Natural killer cell treated with Interleukin-12 subunit alpha and Interleukin-12 subunit beta and Interleukin-15 and Interleukin-18, amount 100 ng/mL, for 72 hours (primary cell): Measurements from ENCODE around the gene SLC31A1. TPM values are rescaled to one million over a fixed set of nuclear protein-coding genes. Genes with fewer than 3 reads are reported as not detected.

ENCODE experiments used
- ATAC-seq, 2 donors: fragments of 150-1000 bp; cut with Tn5 transposase in 1 of 2; sonication (Bioruptor Pico), chemical (Tn5 transposase) in 1 of 2; 2 replicates each; pipeline ENCODE4 v1.10.0; 2021
- DNase-seq: peaks from one replicate; pipeline ENCODE4 v3.0.0; 2022; ENCODE audit warnings: low spot score
- H3K27ac Mint-ChIP-seq, 2 donors: 1 replicate in 1 of 2; 2 replicates in 1 of 2; pipeline ENCODE4 v1.8.0; 2022; ENCODE audit warnings: mixed read lengths in 2 of 2, mild to moderate bottlenecking in 1 of 2, moderate library complexity in 1 of 2
- H3K27me3 Mint-ChIP-seq, 2 donors: 1 replicate in 1 of 2; 2 replicates in 1 of 2; pipeline ENCODE4 v1.8.0; 2022; ENCODE audit warnings: mixed read lengths in 2 of 2
- H3K36me3 Mint-ChIP-seq: one replicate; pipeline ENCODE4 v1.8.0; 2022; ENCODE audit warnings: mixed read lengths
- H3K4me1 Mint-ChIP-seq, 2 donors: 1 replicate in 1 of 2; 2 replicates in 1 of 2; pipeline ENCODE4 v1.8.0; 2022; ENCODE audit warnings: low read depth in 2 of 2, mixed read lengths in 2 of 2, mild to moderate bottlenecking in 1 of 2
- H3K4me3 Mint-ChIP-seq: one replicate; pipeline ENCODE4 v1.8.0; 2022; ENCODE audit warnings: mixed read lengths
- H3K9me3 Mint-ChIP-seq: 2 replicates; pipeline ENCODE4 v1.8.0; 2022; ENCODE audit warnings: mixed read lengths
- total RNA-seq, 2 donors: library from RNA; stranded (reverse); gene quantifications; one replicate each; pipeline ENCODE4 v1.2.3, GENCODE V29; 2022

SLC31A1 gene
- total RNA-seq: 10 to 100 TPM; 20.0 to 20.5 TPM

DNA sequence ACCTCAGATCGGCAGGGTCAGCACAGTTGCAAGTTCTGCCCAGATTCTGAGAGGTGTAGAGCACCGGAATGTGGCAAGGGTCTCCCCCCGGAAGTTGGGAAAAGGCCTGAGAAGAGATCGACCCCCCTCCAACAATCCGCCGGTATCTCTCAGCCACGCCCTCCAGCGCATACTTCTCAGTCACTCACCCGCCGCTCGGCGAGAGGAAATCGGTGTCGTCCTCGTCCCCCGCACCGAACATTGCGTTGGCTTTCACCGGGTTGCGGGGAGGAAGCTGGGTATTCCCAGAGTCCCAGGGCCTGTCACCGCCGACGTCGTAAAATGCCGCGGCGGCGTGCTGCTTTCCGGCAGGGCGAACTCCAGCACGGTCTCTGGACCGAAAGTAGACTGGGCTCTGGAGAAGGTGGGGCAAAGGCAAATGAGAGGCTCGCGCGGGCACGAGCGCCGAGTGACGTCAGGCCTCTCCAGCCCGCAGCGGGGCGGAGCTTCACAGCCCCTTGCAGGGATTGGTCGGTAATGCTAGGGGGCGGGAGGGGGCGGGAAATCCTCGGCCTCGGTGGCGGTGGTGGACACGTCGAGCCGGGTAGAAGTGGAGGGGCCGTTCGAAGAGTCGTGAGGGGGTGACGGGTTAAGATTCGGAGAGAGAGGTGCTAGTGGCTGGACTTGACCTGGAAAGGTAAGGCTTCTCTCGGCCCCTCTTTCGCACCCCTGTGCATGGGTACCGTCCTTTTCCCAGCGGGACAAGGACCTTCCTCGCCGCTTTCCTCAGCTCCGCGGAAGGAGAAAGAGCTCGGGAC, at the start of gene SLC31A1, which contains the start of gene FKBP15:
SLC31A1 (plus strand) TSS at position 542 of the 797 bp plus-strand sequence. CDS start 34,605 bp downstream, outside the sequence.
FKBP15 (minus strand) TSS at position 275 of the 797 bp plus-strand sequence; CDS start at position 241, 34 bp downstream.
- H3K4me1 Mint-ChIP-seq: peaks cover 37 to 51% of the 10 kb centered on the region in 2 donors
- ATAC-seq (peak; percentile 98 to 100), DNase-seq (peak; percentile 98)
- no peaks in the 10 kb centered on the region for H3K36me3 Mint-ChIP-seq
- H3K4me3 Mint-ChIP-seq: peak within 1 kb of the TSS; percentile 90
- no peaks in the 10 kb centered on the region for H3K9me3 Mint-ChIP-seq
- H3K27ac Mint-ChIP-seq: peak within 1 kb of the TSS; percentile 81 to 91
- H3K27me3 Mint-ChIP-seq: no peaks in the 10 kb centered on the region

DNA sequence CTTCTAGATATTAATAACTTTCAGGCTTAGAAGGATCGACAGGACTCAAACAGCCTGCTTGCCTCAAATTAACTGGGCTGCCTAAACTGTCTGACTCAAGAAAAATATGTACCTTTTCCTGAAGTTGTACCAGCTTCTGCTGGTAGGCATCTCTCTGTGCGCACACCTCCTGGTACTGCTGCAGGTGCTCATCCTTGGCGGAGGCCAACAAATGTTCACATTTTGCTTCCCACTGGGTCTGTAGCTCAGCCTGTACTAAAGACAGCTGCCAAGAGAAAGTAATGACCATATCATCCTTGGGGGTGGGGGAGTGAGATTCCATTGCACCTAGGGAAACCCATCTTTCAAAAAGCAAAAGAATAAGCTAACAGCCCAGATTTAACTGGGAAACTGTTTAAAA, 48.0 kb upstream of the SLC31A1 start:
- DNase-seq (no peak), ATAC-seq (no peak)
- Mint-ChIP-seq H3K4me3 (no peak overlapping the region), H3K27ac (no peak overlapping the region), H3K4me1 (no peaks in the 10 kb centered on the region), H3K36me3 (peaks cover 47% of the 10 kb centered on the region), H3K27me3 (no peaks in the 10 kb centered on the region), H3K9me3 (no peaks in the 10 kb centered on the region)

DNA sequence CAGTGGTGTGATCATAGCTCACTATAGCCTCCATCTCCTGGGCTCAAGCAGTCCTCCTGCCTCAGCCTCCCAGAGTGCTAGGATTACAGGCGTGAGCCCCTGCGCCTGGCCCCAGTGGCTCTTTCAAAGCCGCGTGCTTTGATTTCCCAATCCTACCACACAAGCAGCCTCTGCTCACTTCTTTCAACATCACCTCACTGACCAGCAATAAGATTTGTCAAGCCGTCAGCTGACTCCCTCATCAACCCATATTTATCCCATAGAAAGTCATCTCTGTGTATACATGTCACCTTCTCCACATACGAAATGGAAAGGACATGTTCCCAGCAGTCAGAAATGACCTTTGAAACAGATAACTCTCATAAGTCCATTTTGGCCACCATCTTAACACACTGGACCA, 44.5 kb upstream of the SLC31A1 start:
- Mint-ChIP-seq H3K9me3 (no peaks in the 10 kb centered on the region), H3K27me3 (no peaks in the 10 kb centered on the region), H3K4me3 (no peak overlapping the region), H3K36me3 (peaks cover 58% of the 10 kb centered on the region), H3K4me1 (no peaks in the 10 kb centered on the region), H3K27ac (no peak overlapping the region)
- DNase-seq (no peak), ATAC-seq (peak in 1 of 2 donors; percentile 36)

DNA sequence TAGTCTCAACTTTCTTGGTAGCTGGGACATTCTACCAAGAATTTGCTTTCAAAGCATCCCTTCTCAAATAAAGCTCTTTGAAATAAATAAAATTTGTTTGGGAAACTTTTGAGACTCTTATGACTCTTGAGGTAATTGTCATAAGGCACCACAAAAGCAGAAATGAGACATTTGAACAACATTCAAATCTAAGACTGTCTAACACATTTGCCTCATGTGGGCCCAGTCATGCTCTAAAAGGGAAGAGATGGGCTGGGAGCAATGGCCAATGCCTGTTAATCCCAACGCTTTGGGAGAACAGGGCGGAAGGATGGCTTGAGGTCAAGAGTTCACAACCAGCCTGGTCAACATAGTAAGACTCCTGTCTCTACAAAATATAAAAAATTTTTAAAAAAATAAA, 44.1 kb upstream of the SLC31A1 start:
- no peak overlapping the region for H3K27ac Mint-ChIP-seq
- ATAC-seq (no peak), DNase-seq (no peak)
- peaks cover 59% of the 10 kb centered on the region for H3K36me3 Mint-ChIP-seq
- no peaks in the 10 kb centered on the region for H3K9me3 Mint-ChIP-seq
- no peak overlapping the region for H3K4me3 Mint-ChIP-seq
- no peaks in the 10 kb centered on the region for H3K27me3 Mint-ChIP-seq
- no peaks in the 10 kb centered on the region for H3K4me1 Mint-ChIP-seq

DNA sequence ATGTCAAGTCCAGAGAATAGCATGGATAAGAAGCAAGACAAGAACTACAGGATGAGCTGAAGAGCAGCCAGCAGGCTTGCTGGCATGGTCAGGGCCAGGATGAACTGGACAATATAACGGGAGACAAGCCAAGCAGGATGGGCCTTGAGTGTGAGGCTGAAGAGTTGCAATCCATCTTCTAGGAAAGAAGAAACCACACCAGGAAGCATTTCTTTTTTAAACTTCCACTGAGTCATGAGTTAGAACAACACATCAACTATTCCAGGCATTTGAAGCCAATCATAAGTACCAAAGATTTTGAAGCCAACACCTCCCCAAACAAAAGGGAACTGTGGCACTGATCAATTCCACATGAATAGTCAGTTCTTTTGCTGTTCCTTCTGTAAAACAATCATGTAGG, 43.3 kb upstream of the SLC31A1 start:
- Mint-ChIP-seq H3K36me3 (peaks cover 57% of the 10 kb centered on the region), H3K9me3 (no peaks in the 10 kb centered on the region), H3K4me1 (peaks cover 0 to 3% of the 10 kb centered on the region in 2 donors), H3K27me3 (no peaks in the 10 kb centered on the region), H3K27ac (no peak overlapping the region), H3K4me3 (no peak overlapping the region)
- DNase-seq (no peak), ATAC-seq (no peak)

DNA sequence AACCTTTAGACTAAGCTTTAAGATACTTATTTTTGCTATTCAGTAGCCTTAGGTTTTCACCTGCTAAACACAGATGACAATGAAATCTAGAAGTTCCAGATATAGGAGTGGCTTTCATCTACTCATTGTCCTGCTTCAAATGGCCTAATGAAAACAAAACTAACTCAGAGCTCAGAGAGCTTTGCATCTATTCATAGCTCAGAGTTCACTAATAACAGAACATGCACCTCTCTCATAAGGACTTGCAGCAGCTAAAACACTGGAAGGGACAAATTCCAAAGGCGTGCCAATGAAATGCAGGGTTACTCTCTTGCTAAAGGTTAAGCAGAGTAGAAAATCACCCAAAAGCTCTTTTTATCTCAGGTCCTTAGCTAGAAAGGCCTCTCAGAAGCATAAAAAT, 41.5 kb upstream of the SLC31A1 start:
- H3K4me3 Mint-ChIP-seq: no peak overlapping the region
- no peak for DNase-seq
- H3K4me1 Mint-ChIP-seq: peaks cover 0 to 3% of the 10 kb centered on the region in 2 donors
- no peaks in the 10 kb centered on the region for H3K9me3 Mint-ChIP-seq
- no peak overlapping the region for H3K27ac Mint-ChIP-seq
- H3K36me3 Mint-ChIP-seq: peaks cover 55% of the 10 kb centered on the region
- no peaks in the 10 kb centered on the region for H3K27me3 Mint-ChIP-seq
- ATAC-seq: no peak

DNA sequence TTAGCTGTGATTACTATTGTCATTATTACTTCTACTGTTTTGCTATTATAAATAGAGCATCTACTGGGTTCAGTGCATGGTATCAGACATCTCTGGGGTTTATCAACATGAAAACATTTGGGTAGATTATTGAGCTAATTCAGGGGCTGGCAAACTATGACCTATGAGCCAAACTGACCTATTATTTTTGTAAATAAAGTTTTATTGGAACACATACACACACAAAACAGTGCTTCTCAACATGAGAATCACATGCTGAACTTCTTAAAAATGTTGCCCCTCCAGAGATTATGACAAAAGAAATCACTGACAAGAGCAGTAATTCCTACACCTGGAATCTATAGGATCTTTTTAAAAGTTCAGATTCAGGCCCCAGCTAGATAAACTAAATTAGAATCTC, 40.2 kb upstream of the SLC31A1 start:
- ATAC-seq (no peak), DNase-seq (no peak)
- Mint-ChIP-seq H3K4me1 (peaks cover 3 to 5% of the 10 kb centered on the region in 2 donors), H3K27me3 (no peaks in the 10 kb centered on the region), H3K9me3 (no peaks in the 10 kb centered on the region), H3K4me3 (no peak overlapping the region), H3K36me3 (peaks cover 64% of the 10 kb centered on the region), H3K27ac (no peak overlapping the region)

DNA sequence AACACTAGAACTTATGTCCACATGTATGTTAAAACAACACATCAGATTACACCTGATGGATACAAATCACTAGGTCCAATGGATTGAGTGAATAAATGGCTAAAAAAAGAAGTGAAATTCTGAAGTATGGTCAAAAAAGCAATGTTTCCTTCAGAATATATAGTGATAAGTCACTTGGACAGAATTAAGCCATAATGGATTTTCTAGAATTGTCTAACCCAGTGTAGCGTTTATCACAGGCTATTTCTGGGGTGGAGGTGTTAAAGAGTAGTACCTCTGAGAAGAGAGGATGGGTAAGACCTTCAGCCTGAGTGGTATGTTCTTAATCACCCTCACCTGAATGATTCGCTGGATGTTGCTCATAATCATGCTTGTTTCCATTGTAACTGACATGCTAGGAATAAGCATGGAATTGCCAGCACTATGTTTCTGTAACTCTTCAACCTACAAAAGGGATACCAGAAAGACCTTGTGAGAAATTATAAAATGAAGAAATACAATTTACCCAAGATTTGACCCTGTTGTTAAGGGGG, 37.3 kb upstream of the SLC31A1 start:
- H3K36me3 Mint-ChIP-seq: peaks cover 51% of the 10 kb centered on the region
- peaks cover 9 to 10% of the 10 kb centered on the region in 2 donors for H3K4me1 Mint-ChIP-seq

DNA sequence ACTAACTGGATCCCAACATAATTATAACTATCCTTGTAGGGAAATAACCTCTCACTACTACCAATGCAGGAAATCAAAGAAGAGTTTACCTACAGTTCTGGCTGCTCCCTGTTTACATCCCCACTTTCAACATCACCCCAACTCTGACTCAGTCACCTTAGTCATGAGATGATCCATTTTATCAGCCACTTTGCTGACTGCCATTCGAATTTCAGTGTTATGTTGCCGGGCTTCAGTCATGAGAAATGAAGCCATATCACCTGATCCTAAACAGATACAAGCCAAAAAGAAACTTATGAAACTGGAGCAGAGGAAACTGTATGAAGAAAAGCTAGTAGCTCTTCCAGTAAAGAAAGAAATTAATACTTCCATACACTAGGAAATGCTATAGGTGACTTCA, 36.8 kb upstream of the SLC31A1 start:
- ATAC-seq (no peak), DNase-seq (no peak)
- Mint-ChIP-seq H3K9me3 (no peaks in the 10 kb centered on the region), H3K27me3 (no peaks in the 10 kb centered on the region), H3K4me3 (no peak overlapping the region), H3K27ac (no peak overlapping the region), H3K4me1 (peaks cover 9 to 10% of the 10 kb centered on the region in 2 donors), H3K36me3 (peaks cover 51% of the 10 kb centered on the region)

More for the DNA sequence above, 37.3 kb upstream of the SLC31A1 start:
- no peak for ATAC-seq
- no peak for DNase-seq
- Mint-ChIP-seq H3K9me3 (no peaks in the 10 kb centered on the region), H3K27ac (no peak overlapping the region), H3K4me3 (no peak overlapping the region), H3K27me3 (no peaks in the 10 kb centered on the region)

DNA sequence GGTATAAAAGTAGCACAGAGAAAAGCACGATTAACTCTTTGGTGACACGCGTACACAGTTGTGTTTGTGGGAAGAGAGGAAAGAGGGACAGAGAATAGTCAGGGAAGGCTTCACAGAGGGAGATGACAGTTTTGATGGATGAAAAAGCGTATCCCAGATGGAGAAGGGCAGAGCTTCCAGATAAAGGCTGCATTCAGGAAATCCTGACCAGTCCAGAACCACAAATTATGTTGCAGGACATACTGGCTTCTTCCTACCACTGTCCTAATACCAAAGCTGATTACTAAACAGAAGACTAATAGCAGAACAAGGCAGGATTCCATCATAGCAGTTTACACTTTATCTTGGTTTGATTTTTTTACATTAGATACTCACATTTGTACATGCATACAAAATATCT, 36.1 kb upstream of the SLC31A1 start:
- Mint-ChIP-seq H3K27me3 (no peaks in the 10 kb centered on the region), H3K9me3 (no peaks in the 10 kb centered on the region), H3K36me3 (peaks cover 53% of the 10 kb centered on the region), H3K27ac (no peak overlapping the region), H3K4me1 (peaks cover 9 to 10% of the 10 kb centered on the region in 2 donors), H3K4me3 (no peak overlapping the region)
- no peak for DNase-seq
- no peak for ATAC-seq

DNA sequence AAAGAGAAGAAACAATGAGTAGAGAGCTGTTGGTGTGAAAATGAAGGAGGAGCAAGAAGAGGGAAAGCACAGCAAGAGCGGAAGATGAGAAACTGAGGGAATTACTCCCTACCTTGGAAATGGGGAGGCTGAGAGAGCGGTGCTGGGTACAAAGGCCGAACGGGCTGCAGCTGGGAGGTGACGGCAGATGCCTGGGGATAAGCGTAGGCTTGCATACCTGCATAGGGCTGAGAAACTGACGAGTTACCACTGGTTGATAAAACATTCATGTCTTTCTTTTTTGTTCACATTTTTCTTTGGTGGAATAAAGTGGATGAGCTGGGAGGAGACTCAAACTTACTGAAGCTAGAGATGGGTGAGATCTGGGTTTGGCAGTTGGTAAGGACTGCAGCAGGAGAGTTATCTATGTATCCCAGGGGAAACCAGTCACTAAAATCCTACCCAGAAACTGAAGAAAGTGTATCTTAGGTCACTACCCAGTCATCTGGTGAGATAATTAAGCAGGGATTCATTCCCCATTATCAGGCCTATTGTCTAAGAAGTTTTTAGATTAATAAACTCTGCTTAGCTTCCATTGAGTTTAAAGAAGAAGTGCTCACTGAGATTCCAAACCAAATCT, 35.1 kb upstream of the SLC31A1 start:
- ATAC-seq (no peak), DNase-seq (no peak)
- Mint-ChIP-seq H3K36me3 (peaks cover 48% of the 10 kb centered on the region), H3K27me3 (no peaks in the 10 kb centered on the region), H3K9me3 (no peaks in the 10 kb centered on the region), H3K4me3 (no peak overlapping the region), H3K4me1 (peaks cover 9 to 10% of the 10 kb centered on the region in 2 donors), H3K27ac (peak overlapping the region in 1 of 2 donors; percentile 65)

DNA sequence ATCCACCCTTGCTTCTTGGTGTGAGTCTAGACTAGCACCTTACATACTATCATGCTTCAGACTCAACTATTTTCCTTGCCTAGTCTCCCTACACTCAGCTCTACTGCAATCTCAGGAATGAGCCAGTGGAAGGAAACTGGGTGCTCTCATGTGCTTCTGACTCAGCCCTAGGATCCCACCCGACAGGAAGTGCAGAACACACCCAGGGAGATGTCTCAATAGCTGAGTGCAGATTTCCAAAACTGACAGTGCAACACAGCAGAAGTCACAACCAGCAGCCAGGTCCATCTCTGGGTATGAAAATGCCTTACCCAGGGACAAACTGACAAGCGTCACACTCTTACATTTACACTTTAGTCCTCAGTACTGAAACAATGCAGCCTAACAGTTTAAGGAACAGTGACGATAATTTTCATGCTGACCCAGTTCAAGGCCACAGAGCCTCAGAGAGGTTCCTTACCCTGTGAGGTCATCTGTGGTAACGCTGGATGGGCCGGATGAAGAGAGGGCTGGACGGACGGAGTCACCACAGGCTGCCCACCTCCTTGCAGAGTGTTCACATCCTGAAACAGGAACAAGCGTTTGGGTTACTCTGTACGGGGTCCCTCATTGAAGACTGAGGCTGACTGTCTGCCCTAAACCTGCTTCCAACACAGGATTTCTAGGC, 33.3 kb upstream of the SLC31A1 start:
- DNase-seq (no peak), ATAC-seq (peak; percentile 66 to 72)
- no peaks in the 10 kb centered on the region for H3K27me3 Mint-ChIP-seq
- H3K4me1 Mint-ChIP-seq: peaks cover 7 to 10% of the 10 kb centered on the region in 2 donors
- no peak overlapping the region for H3K4me3 Mint-ChIP-seq
- H3K9me3 Mint-ChIP-seq: no peaks in the 10 kb centered on the region
- H3K27ac Mint-ChIP-seq: peak overlapping the region; percentile 53 to 77
- peaks cover 32% of the 10 kb centered on the region for H3K36me3 Mint-ChIP-seq

DNA sequence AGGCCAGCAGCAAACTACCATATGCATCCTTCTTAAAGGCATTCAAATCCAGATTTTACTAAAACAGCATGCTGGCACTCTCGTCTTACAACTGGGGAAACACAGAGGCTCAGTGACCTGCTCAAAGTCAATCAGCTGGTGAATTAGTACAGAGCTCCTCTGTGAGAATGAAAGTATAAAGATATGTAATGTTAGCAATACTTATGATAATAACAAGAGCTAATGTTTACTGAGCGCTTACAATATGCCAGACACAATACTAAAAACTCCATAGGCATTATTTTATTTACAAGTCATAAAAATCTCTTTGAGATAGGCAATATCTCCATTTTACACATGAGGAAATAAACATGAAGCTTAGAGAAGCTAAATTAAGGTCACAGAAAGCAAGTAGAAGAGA, 28.9 kb upstream of the SLC31A1 start:
- H3K27ac Mint-ChIP-seq: no peak overlapping the region
- DNase-seq: no peak
- no peak for ATAC-seq
- peaks cover 14% of the 10 kb centered on the region for H3K36me3 Mint-ChIP-seq
- no peaks in the 10 kb centered on the region for H3K27me3 Mint-ChIP-seq
- H3K4me3 Mint-ChIP-seq: no peak overlapping the region
- H3K9me3 Mint-ChIP-seq: no peaks in the 10 kb centered on the region
- peaks cover 5 to 14% of the 10 kb centered on the region in 2 donors for H3K4me1 Mint-ChIP-seq
